ENCODE results near the gene CD58. TPM values are rescaled to one million over a fixed set of nuclear protein-coding genes. Genes with fewer than 3 reads are reported as not detected.
"Not testable (repeated sequence)": the region's sequence is repeated elsewhere in the genome, so short reads cannot be mapped to it uniquely, and the experiment has no call there.

CD58 gene
- total RNA-seq, 4 donors from 2014 or later, result 1.8 to 48.7 (median 32.7) TPM

DNA sequence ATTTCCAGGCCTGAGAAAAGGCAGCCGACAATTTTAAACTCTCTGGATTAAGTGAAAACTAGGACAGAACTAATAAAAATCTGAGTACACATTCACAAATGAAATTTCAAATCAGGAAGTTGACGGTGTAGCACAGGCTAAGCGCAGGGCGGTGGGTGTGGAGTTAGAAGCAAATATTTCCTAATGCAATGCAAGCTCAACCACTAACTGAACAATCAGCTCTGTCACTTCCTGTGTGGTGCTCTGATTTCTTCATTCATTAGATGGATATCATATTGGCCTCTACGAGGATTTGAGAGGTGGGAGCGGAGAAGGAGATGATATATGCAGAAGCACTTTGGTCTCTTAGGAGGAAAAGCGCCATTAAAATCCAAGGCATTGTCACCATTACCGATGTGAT lies 35.2 kb upstream of the CD58 start:
- H3K4me1 ChIP-seq; in situ Hi-C loops (cut with MboI; ENCODE audit: low pct_ligation_motif_present in 1 of 4, low pct_unique_long_range_greater_than_20kb in 1 of 4, low sequenced_read_pairs in 3 of 4); H3K9me3 ChIP-seq; H3K27ac ChIP-seq; H3K27me3 ChIP-seq; intact Hi-C loops (cut with DNase I; ENCODE audit: low total_unique reads); H3K4me3 ChIP-seq; DNase-seq; H3K36me3 ChIP-seq: not testable (repeated sequence)
- 65 to 85% methylated on average over 4 to 8 of the region's 8 CpGs for WGBS, 2 donors (ENCODE audit: low coverage in 1 of 2)

DNA sequence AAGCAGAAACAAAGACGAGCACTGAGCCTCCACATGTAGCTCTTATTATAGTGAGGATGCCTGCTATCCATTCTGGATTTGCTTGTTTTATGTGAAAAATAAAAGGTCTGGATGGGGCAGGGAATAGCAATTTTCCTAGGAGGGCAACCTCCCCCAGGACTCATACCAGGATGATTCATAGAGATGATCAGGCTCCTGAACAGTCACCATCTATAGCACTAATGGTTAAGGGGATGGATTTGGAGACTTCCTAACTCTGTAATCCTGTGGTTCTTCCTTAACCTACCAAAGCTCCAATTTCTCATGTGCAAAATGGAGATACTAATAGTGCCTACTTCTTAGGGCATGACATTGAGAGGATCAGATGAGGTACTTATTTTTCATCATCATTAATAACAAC lies 34.5 kb upstream of the CD58 start:
- no peak for DNase-seq
- Histone ChIP-seq H3K4me3 (no peak overlapping the region), H3K4me1 (no peaks in the 10 kb centered on the region), H3K27ac (no peak overlapping the region), H3K27me3 (no peaks in the 10 kb centered on the region), H3K36me3 (no peaks in the 10 kb centered on the region), H3K9me3 (no peaks in the 10 kb centered on the region)
- TF ChIP-seq POLR2AphosphoS5 (IDR thresholded peaks at IDR 0.05) (no peak), POLR2A (IDR thresholded peaks at IDR 0.05) (no peak)
- TF ChIP-seq, protein P1, sequence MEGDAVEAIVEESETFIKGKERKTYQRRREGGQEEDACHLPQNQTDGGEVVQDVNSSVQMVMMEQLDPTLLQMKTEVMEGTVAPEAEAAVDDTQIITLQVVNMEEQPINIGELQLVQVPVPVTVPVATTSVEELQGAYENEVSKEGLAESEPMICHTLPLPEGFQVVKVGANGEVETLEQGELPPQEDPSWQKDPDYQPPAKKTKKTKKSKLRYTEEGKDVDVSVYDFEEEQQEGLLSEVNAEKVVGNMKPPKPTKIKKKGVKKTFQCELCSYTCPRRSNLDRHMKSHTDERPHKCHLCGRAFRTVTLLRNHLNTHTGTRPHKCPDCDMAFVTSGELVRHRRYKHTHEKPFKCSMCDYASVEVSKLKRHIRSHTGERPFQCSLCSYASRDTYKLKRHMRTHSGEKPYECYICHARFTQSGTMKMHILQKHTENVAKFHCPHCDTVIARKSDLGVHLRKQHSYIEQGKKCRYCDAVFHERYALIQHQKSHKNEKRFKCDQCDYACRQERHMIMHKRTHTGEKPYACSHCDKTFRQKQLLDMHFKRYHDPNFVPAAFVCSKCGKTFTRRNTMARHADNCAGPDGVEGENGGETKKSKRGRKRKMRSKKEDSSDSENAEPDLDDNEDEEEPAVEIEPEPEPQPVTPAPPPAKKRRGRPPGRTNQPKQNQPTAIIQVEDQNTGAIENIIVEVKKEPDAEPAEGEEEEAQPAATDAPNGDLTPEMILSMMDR (IDR thresholded peaks at IDR 0.05), result no peak
- WGBS, 2 donors (ENCODE audit: low coverage in 1 of 2), result 93% methylated on average over 1 of the region's 1 CpG
- in situ Hi-C loops (cut with MboI; ENCODE audit: low pct_ligation_motif_present in 1 of 4, low pct_unique_long_range_greater_than_20kb in 1 of 4, low sequenced_read_pairs in 3 of 4) (no loop called here), intact Hi-C loops (cut with DNase I; ENCODE audit: low total_unique reads) (no loop called here)

DNA sequence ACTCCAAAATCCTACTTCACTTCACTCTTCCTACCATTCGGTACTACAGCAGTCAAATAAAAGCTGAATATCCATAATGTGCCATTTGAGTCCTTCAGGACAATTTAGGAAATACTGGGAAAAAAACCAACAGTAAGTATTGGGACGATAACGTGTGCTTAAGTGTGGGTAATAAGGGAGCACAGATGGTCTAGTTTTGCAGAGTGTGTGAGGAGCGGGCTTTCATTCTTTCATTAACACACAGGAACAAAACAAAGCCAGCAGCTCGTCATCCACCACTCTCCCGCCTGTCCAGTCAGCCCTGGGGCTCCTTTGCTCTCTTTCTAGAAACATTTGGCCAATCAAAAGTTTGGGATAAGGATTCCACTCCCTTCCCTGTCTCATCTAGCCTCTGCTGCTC lies 33.6 kb upstream of the CD58 start:
- H3K9me3 ChIP-seq; H3K4me3 ChIP-seq; DNase-seq; H3K27me3 ChIP-seq; H3K4me1 ChIP-seq; in situ Hi-C loops (cut with MboI; ENCODE audit: low pct_ligation_motif_present in 1 of 4, low pct_unique_long_range_greater_than_20kb in 1 of 4, low sequenced_read_pairs in 3 of 4); H3K27ac ChIP-seq; intact Hi-C loops (cut with DNase I; ENCODE audit: low total_unique reads); H3K36me3 ChIP-seq: not testable (repeated sequence)
- 92 to 93% methylated on average over 4 to 6 of the region's 6 CpGs for WGBS, 2 donors (ENCODE audit: low coverage in 1 of 2)

DNA sequence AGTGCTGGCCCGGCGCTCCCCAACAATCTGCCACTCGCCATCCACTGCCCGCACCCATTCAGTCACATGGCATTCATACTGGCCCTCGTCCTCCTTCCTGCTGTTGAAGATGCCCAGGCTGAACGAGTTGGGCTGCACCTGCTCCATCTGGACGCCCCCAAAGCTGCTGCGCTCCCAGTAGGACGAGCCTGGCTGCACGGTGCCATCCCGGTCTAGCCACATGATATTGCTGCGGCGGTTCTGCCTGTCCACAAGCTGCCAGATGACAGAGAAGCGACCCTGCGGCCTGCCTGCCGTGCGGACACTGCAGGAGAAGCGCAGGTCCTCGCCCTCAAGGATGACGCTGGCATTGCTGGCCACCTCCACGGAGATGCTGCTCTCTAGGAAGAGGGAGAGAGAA lies 32.8 kb upstream of the CD58 start:
- H3K4me1 ChIP-seq; intact Hi-C loops (cut with DNase I; ENCODE audit: low total_unique reads); H3K36me3 ChIP-seq; H3K4me3 ChIP-seq; in situ Hi-C loops (cut with MboI; ENCODE audit: low pct_ligation_motif_present in 1 of 4, low pct_unique_long_range_greater_than_20kb in 1 of 4, low sequenced_read_pairs in 3 of 4); DNase-seq; H3K27me3 ChIP-seq; H3K27ac ChIP-seq; H3K9me3 ChIP-seq: not testable (repeated sequence)
- 93% methylated on average over 13 of the region's 21 CpGs; no CpG with 5 or more reads in 1 of the 2 donors for WGBS, 2 donors (ENCODE audit: low coverage in 1 of 2)

DNA sequence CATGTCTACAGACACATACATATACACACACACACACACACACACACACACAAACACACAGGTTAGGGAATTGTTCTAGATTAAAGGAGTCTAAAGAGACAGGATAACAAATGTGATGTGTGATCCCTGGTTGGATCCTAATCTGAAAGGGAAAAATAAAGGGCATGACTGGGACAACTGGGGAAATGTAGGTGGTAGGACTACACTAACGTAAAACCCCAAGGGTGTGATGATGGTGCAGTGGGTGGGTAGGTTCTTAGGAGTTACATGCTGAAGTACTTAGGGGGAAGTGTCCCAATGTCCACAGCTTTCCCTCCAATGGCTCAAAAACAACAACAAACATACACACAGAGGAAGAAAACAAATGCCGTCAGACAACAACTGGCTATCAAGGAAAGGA lies 28.5 kb upstream of the CD58 start:
- 89% methylated on average over 2 of the region's 2 CpGs; no CpG with 5 or more reads in 1 of the 2 donors for WGBS, 2 donors (ENCODE audit: low coverage in 1 of 2)
- H3K27me3 ChIP-seq; H3K27ac ChIP-seq; H3K4me3 ChIP-seq; DNase-seq; intact Hi-C loops (cut with DNase I; ENCODE audit: low total_unique reads); H3K36me3 ChIP-seq; H3K9me3 ChIP-seq: not testable (repeated sequence)
- in situ Hi-C loops (cut with MboI; ENCODE audit: low pct_ligation_motif_present in 1 of 4, low pct_unique_long_range_greater_than_20kb in 1 of 4, low sequenced_read_pairs in 3 of 4), result loop anchor here in 3 of 4 donors (25.0 kb wide), 2 partner anchors 438 to 463 kb away; partner anchors contain the start of gene TTF2 (in 1 of the 3)
- H3K4me1 ChIP-seq, result peaks cover 5 to 38% (median 21%) of the 10 kb centered on the region in 4 donors

DNA sequence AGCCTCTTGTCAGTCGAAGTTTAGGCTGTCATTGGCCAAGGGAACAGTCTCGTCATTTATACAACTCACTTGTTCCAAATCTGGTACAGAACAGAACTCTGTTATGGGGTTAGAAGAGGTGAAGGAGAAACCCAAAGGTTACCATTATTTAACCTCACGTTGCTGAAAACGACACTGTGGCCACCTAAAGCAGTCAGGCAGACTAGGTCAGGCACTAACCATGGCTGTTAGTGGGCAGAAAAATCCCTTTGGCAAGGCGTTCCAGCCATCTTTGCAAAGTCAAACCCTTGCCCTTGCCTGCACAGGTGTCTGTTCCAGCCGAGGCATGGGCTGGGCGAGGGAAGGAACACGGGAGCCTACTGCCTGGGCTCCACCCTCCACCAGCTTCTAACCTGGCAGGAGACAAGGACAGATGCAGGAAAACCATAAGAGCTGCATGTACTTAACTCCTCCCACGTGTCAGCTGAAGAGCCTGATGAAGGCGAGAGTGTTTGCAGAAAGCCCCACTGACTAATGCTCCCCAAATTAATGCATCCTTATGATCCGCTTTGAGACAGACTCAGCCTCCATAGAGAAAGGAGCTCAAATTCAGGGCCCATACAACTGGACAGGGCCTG lies 27.7 kb upstream of the CD58 start:
- H3K9me3 ChIP-seq; intact Hi-C loops (cut with DNase I; ENCODE audit: low total_unique reads); H3K27me3 ChIP-seq; H3K4me3 ChIP-seq; H3K36me3 ChIP-seq: not testable (repeated sequence)
- Histone ChIP-seq H3K4me1 (peaks cover 5 to 38% (median 21%) of the 10 kb centered on the region in 4 donors), H3K27ac (peak overlapping the region; percentile 61 to 74 (median 68))
- peak; percentile 64 for DNase-seq
- in situ Hi-C loops (cut with MboI; ENCODE audit: low pct_ligation_motif_present in 1 of 4, low pct_unique_long_range_greater_than_20kb in 1 of 4, low sequenced_read_pairs in 3 of 4), result loop anchor here in 3 of 4 donors (25.0 kb wide), 2 partner anchors 439 to 464 kb away; partner anchors contain the start of gene TTF2 (in 1 of the 3)
- WGBS, 2 donors (ENCODE audit: low coverage in 1 of 2), result 54% methylated on average over 11 of the region's 11 CpGs; no CpG with 5 or more reads in 1 of the 2 donors

DNA sequence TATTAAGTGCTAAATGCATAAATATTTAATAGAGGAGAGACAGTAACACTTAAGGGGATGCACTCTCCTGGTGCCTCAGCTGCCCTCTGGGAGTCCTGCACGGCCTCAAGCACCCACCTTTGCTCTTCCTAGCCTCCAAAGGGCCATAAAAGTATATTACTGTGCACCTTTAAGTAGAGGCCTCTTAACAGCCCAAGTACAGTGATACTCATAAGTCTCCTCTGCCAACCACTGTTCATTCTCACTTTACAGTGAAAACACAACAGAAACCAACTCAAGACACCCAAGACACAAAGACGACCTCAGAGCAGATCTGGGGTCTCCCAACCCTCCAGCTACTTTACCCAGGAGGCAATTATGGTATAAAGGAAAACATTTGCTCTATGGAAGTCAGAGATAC lies 26.6 kb upstream of the CD58 start:
- H3K27me3 ChIP-seq; H3K9me3 ChIP-seq; intact Hi-C loops (cut with DNase I; ENCODE audit: low total_unique reads); DNase-seq; H3K4me3 ChIP-seq; H3K36me3 ChIP-seq: not testable (repeated sequence)
- Histone ChIP-seq H3K4me1 (peaks cover 7 to 42% (median 23%) of the 10 kb centered on the region in 4 donors), H3K27ac (peak overlapping the region; percentile 61 to 74 (median 68))
- 25 to 40% methylated on average over 1 to 2 of the region's 2 CpGs for WGBS, 2 donors (ENCODE audit: low coverage in 1 of 2)
- in situ Hi-C loops (cut with MboI; ENCODE audit: low pct_ligation_motif_present in 1 of 4, low pct_unique_long_range_greater_than_20kb in 1 of 4, low sequenced_read_pairs in 3 of 4), result loop anchor here in 3 of 4 donors (25.0 kb wide), 2 partner anchors 440 to 465 kb away; partner anchors contain the start of gene TTF2 (in 1 of the 3)

DNA sequence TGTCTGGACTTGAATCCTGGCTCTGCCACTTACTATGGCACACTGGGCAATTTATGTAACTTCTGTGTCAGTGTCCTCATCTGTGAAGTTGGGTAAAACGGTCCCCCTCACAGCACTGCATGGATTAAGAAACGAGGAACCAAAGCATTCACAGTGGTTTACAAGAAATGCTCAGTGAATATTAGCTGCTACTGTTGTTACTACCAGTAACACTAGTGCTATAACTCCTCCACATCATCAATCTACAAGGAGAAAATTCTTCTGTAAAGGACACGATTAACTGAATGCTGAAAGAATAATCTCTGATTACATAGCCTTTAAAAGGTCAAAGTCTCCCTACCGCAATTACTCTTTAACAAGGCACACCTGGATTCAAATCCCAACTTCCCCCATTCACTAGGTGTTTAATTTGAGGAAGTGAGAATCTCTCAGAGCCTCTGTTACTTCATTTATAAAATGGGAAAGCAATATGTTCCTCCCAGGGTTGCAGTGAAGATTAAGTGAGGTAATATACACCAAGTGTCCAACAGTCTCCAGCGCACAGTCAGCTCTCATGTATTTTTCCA lies 26.0 kb upstream of the CD58 start:
- H3K36me3 ChIP-seq; DNase-seq; H3K4me3 ChIP-seq; intact Hi-C loops (cut with DNase I; ENCODE audit: low total_unique reads); H3K27me3 ChIP-seq; H3K9me3 ChIP-seq: not testable (repeated sequence)
- H3K27ac ChIP-seq, result peak overlapping the region; percentile 61 to 74 (median 68)
- 44 to 52% methylated on average over 3 to 5 of the region's 5 CpGs for WGBS, 2 donors (ENCODE audit: low coverage in 1 of 2)
- in situ Hi-C loops (cut with MboI; ENCODE audit: low pct_ligation_motif_present in 1 of 4, low pct_unique_long_range_greater_than_20kb in 1 of 4, low sequenced_read_pairs in 3 of 4), result loop anchor here in 3 of 4 donors (25.0 kb wide), 2 partner anchors 440 to 465 kb away; partner anchors contain the start of gene TTF2 (in 1 of the 3)
- peaks cover 9 to 47% (median 26%) of the 10 kb centered on the region in 4 donors for H3K4me1 ChIP-seq

Measured in transverse colon (tissue), 4 donors.